ENCODE measurements around the gene QPRT. TPM values are rescaled to one million over a fixed set of nuclear protein-coding genes. Genes with fewer than 3 reads are reported as not detected.

The QPRT gene
- total RNA-seq, 3 donors from 2014 or later (not counting 1 experiment from before 2014, with no cell fraction given), result 2.5 to 6.3 (median 4.7) TPM

GRCh38 chr16:29667755-29668154 lies 11.2 kb upstream of the QPRT start:
- 94% methylated on average over 11 of the region's 12 CpGs for WGBS (ENCODE audit: insufficient coverage)

GRCh38 chr16:29668267-29668666 lies 10.7 kb upstream of the QPRT start:
- Histone ChIP-seq H3K9me3 (ENCODE audit: control insufficient read depth, insufficient read depth, low read length) (no peaks in the 10 kb centered on the region), H3K4me1 (ENCODE audit: control insufficient read depth, insufficient read depth, low read length) (peaks cover 77% of the 10 kb centered on the region), H3K27me3 (ENCODE audit: control insufficient read depth, insufficient read depth, low read length) (no peaks in the 10 kb centered on the region), H3K36me3 (ENCODE audit: control insufficient read depth, insufficient read depth, low read length) (peaks cover 29% of the 10 kb centered on the region), H3K4me3 (ENCODE audit: low read length) (no peak overlapping the region), H3K27ac (ENCODE audit: low read length) (no peak overlapping the region)
- Mint-ChIP-seq H3K27me3 (ENCODE audit: low read depth in 2 of 2) (no peaks in the 10 kb centered on the region), H3K4me1 (peaks cover 53 to 73% of the 10 kb centered on the region in 2 donors), H3K9me3 (no peaks in the 10 kb centered on the region), H3K27ac (peak overlapping the region; percentile 53 to 99), H3K4me3 (no peak overlapping the region), H3K36me3 (peaks cover 9% of the 10 kb centered on the region)
- intact Hi-C loops (cut with micrococcal nuclease), result loop anchor here (10.0 kb wide), 2 partner anchors 63 to 77 kb away; partner anchors contain the start of gene C16orf54
- DNase-seq (no peak), ATAC-seq (no peak)
- TF ChIP-seq CTCF (IDR thresholded peaks at IDR 0.05), result no peak
- WGBS (ENCODE audit: insufficient coverage), result 79% methylated on average over 3 of the region's 3 CpGs

More at GRCh38 chr16:29667755-29668154, 11.2 kb upstream of the QPRT start:
- no peak overlapping the region for H3K4me3 ChIP-seq (ENCODE audit: low read length)
- peaks cover 53 to 73% of the 10 kb centered on the region in 2 donors for H3K4me1 Mint-ChIP-seq
- ATAC-seq, result no peak
- DNase-seq, result no peak
- peaks cover 9% of the 10 kb centered on the region for H3K36me3 Mint-ChIP-seq
- peaks cover 29% of the 10 kb centered on the region for H3K36me3 ChIP-seq (ENCODE audit: control insufficient read depth, insufficient read depth, low read length)
- H3K27me3 ChIP-seq (ENCODE audit: control insufficient read depth, insufficient read depth, low read length), result no peaks in the 10 kb centered on the region
- no peaks in the 10 kb centered on the region for H3K9me3 Mint-ChIP-seq
- peak overlapping the region; percentile 92 to 99 for H3K27ac Mint-ChIP-seq
- H3K27me3 Mint-ChIP-seq (ENCODE audit: low read depth in 2 of 2), result no peaks in the 10 kb centered on the region
- H3K27ac ChIP-seq (ENCODE audit: low read length), result no peak overlapping the region
- H3K9me3 ChIP-seq (ENCODE audit: control insufficient read depth, insufficient read depth, low read length), result no peaks in the 10 kb centered on the region
- no peak for TF ChIP-seq CTCF (IDR thresholded peaks at IDR 0.05)
- no peak overlapping the region for H3K4me3 Mint-ChIP-seq
- H3K4me1 ChIP-seq (ENCODE audit: control insufficient read depth, insufficient read depth, low read length), result peaks cover 81% of the 10 kb centered on the region
- intact Hi-C loops (cut with micrococcal nuclease), result loop anchor here (10.0 kb wide), 2 partner anchors 63 to 77 kb away; partner anchors contain the start of gene C16orf54

- Histone ChIP-seq H3K9me3 (ENCODE audit: control insufficient read depth, insufficient read depth, low read length) (no peaks in the 10 kb centered on the region), H3K4me1 (ENCODE audit: control insufficient read depth, insufficient read depth, low read length) (peaks cover 37% of the 10 kb centered on the region), H3K36me3 (ENCODE audit: control insufficient read depth, insufficient read depth, low read length) (peaks cover 6% of the 10 kb centered on the region), H3K27ac (ENCODE audit: low read length) (no peak overlapping the region), H3K4me3 (ENCODE audit: low read length) (no peak overlapping the region), H3K27me3 (ENCODE audit: control insufficient read depth, insufficient read depth, low read length) (no peaks in the 10 kb centered on the region)
- Mint-ChIP-seq H3K9me3 (no peaks in the 10 kb centered on the region), H3K36me3 (no peaks in the 10 kb centered on the region), H3K4me3 (no peak overlapping the region), H3K4me1 (peaks cover 15 to 43% of the 10 kb centered on the region in 2 donors), H3K27ac (peak overlapping the region; percentile 62 to 84), H3K27me3 (ENCODE audit: low read depth in 2 of 2) (no peaks in the 10 kb centered on the region)
- intact Hi-C loops (cut with micrococcal nuclease), result no loop called here
- ATAC-seq (no peak), DNase-seq (no peak)
- no peak for TF ChIP-seq CTCF (IDR thresholded peaks at IDR 0.05)
- 90% methylated on average over 4 of the region's 6 CpGs for WGBS (ENCODE audit: insufficient coverage)
Observed at GRCh38 chr16:29673501-29673900, 5.5 kb upstream of the QPRT start.

GRCh38 chr16:29674188-29674587 lies 4.8 kb upstream of the QPRT start:
- Mint-ChIP-seq H3K36me3 (no peaks in the 10 kb centered on the region), H3K4me3 (no peak overlapping the region), H3K4me1 (peaks cover 16 to 41% of the 10 kb centered on the region in 2 donors), H3K27ac (peak overlapping the region; percentile 62 to 84), H3K9me3 (no peaks in the 10 kb centered on the region), H3K27me3 (ENCODE audit: low read depth in 2 of 2) (no peaks in the 10 kb centered on the region)
- H3K4me1 ChIP-seq (ENCODE audit: control insufficient read depth, insufficient read depth, low read length), result peaks cover 35% of the 10 kb centered on the region
- DNase-seq, result no peak
- ATAC-seq, result no peak
- TF ChIP-seq CTCF (IDR thresholded peaks at IDR 0.05), result no peak
- no peaks in the 10 kb centered on the region for H3K9me3 ChIP-seq (ENCODE audit: control insufficient read depth, insufficient read depth, low read length)
- intact Hi-C loops (cut with micrococcal nuclease), result no loop called here
- no peaks in the 10 kb centered on the region for H3K27me3 ChIP-seq (ENCODE audit: control insufficient read depth, insufficient read depth, low read length)
- H3K36me3 ChIP-seq (ENCODE audit: control insufficient read depth, insufficient read depth, low read length), result peaks cover 4% of the 10 kb centered on the region
- H3K4me3 ChIP-seq (ENCODE audit: low read length), result no peak overlapping the region
- no peak overlapping the region for H3K27ac ChIP-seq (ENCODE audit: low read length)
- 83% methylated on average over 13 of the region's 13 CpGs for WGBS (ENCODE audit: insufficient coverage)
